K562 (cell line): ENCODE data around the gene ARHGAP35. TPM values are rescaled to one million over a fixed set of nuclear protein-coding genes. Genes with fewer than 3 reads are reported as not detected.

Experiments used
- ATAC-seq: fragments of 200-7000 bp; cut with Tn5 transposase; 3 replicates; pipeline ENCODE4 v1.9.1; 2020; ENCODE audit warnings: moderate library complexity
- BruUV-seq: library from RNA; stranded (reverse); fragments of 400-500 nt; replicated peaks from 2 replicates; lab custom pipeline; 2021; lab: Mats Ljungman, UMichigan
- CTCF ChIA-PET: fragments of 300-600 bp; formaldehyde crosslinking; extraction: SDS; loops from one replicate; lab custom pipeline; 2021; ENCODE audit warnings: low intra/inter-chr PET ratio; lab: Yijun Ruan, JAX
- POLR2A ChIA-PET: fragments of 300-600, 350-650 bp; sonication (Branson Sonifier 250); formaldehyde crosslinking; extraction: SDS; loops from one replicate; lab custom pipeline; 2021; ENCODE audit warnings: antibody characterized with exemption, inconsistent platforms; lab: Yijun Ruan, JAX
- DNase-seq, 4 experiments: peaks; one replicate each; pipeline versions ENCODE4 v3.0.0 to v3.0.0-alpha.2; 2011 to 2018; ENCODE audit warnings: low spot score in 3 of 4, mixed read lengths in 3 of 4; ENCODE audit errors: extremely low read depth in 1 of 4
- FAIRE-seq: peaks from 2 replicates; lab custom pipeline; 2011; peaks lifted over from hg19 to GRCh38; lab: Jason Lieb, UNC
- H2AFZ ChIP-seq: 2 replicates; pipeline ENCODE4 v1.6.0; 2011; ENCODE audit warnings: low read depth, low read length, control low read depth, inconsistent platforms
- H3K27ac ChIP-seq: fragments of 200-600 bp; 3 replicates; pipeline ENCODE4 v1.8.0; 2011; ENCODE audit warnings: low read depth, mild to moderate bottlenecking, control low read depth, inconsistent platforms, low read length, moderate library complexity, mixed read lengths; ENCODE audit errors: extremely low read depth
- H3K27me3 ChIP-seq, 2 experiments: fragments of 300-600 bp in 1 of 2; 2 replicates in 1 of 2; 3 replicates in 1 of 2; pipeline versions ENCODE4 v1.6.0 to v1.8.0; 2011; ENCODE audit warnings: inconsistent platforms in 2 of 2, low read length in 2 of 2, mild to moderate bottlenecking in 1 of 2, mixed read lengths in 1 of 2, moderate library complexity in 1 of 2; ENCODE audit not compliant: control insufficient read depth in 2 of 2, insufficient read depth in 2 of 2
- H3K36me3 ChIP-seq: fragments of 300-600 bp; 3 replicates; pipeline ENCODE4 v1.8.0; 2011; ENCODE audit warnings: mild to moderate bottlenecking, low read length, inconsistent platforms; ENCODE audit not compliant: control insufficient read depth, insufficient read depth
- H3K4me1 ChIP-seq, 2 experiments: fragments of 200-600 bp in 1 of 2; replicated peaks in 1 of 2; 2 replicates in 1 of 2; 3 replicates in 1 of 2; pipeline versions ENCODE4 v1.5.1 to v1.8.0; 2011; ENCODE audit warnings: inconsistent platforms in 2 of 2, low read length in 2 of 2, mild to moderate bottlenecking in 1 of 2, mixed read lengths in 1 of 2, moderate library complexity in 1 of 2; ENCODE audit not compliant: control insufficient read depth in 2 of 2, insufficient read depth in 2 of 2
- H3K4me2 ChIP-seq: 2 replicates; pipeline ENCODE4 v1.6.1; 2011; ENCODE audit warnings: low read length, control low read depth, inconsistent platforms, mixed read lengths; ENCODE audit not compliant: insufficient read depth
- H3K4me3 ChIP-seq: fragments of 200-600 bp; sonication (generic), shearing (Covaris generic); 2 replicates; pipeline ENCODE4 v1.5.1; 2016; ENCODE audit warnings: control low read depth, inconsistent platforms
- H3K79me2 ChIP-seq: fragments of 200-600 bp; 3 replicates; pipeline ENCODE4 v1.8.0; 2011; ENCODE audit warnings: low read length, inconsistent platforms; ENCODE audit not compliant: control insufficient read depth, insufficient read depth
- H3K9ac ChIP-seq, 2 experiments: 2 replicates each; pipeline versions ENCODE4 v1.6.0 to v1.6.1; 2011; ENCODE audit warnings: low read depth in 2 of 2, low read length in 2 of 2, control low read depth in 1 of 2, inconsistent platforms in 1 of 2, mild to moderate bottlenecking in 1 of 2, mixed read lengths in 1 of 2; ENCODE audit not compliant: insufficient read depth in 1 of 2
- H3K9me1 ChIP-seq: one replicate; pipeline ENCODE4 v1.6.0; 2011; ENCODE audit warnings: inconsistent platforms, mild to moderate bottlenecking, low read length, moderate library complexity; ENCODE audit not compliant: control insufficient read depth, insufficient read depth
- H3K9me3 ChIP-seq: replicated peaks from 2 replicates; pipeline ENCODE4 v1.5.1; 2011; ENCODE audit warnings: low read depth, low read length, inconsistent platforms; ENCODE audit not compliant: control insufficient read depth, insufficient read depth
- H4K20me1 ChIP-seq: replicated peaks from 2 replicates; pipeline ENCODE4 v1.6.1; 2011; ENCODE audit warnings: low read length, inconsistent platforms, mixed read lengths; ENCODE audit not compliant: control insufficient read depth, insufficient read depth
- EGR1 ChIP-seq: fragments of 450-650 bp; conservative IDR thresholded peaks from 2 replicates; pipeline ENCODE4 v1.6.1; 2017; ENCODE audit warnings: mild to moderate bottlenecking
- ELF1 ChIP-seq: fragments of 200-800 bp; sonication (Bioruptor generic); IDR thresholded peaks from 2 replicates; pipeline ENCODE4 v1.6.1; 2016; ENCODE audit warnings: missing genetic modification characterization, missing compliant biosample characterization
- EZH2 ChIP-seq: IDR thresholded peaks from 2 replicates; pipeline ENCODE4 v1.6.1; 2012; ENCODE audit warnings: low read depth, mild to moderate bottlenecking, inconsistent platforms, low read length, borderline replicate concordance
- RFX7 ChIP-seq: fragments of 250-450 bp; sonication (Bioruptor Pico); IDR thresholded peaks from 2 replicates; pipeline ENCODE4 v1.5.1; 2021; ENCODE audit warnings: mild to moderate bottlenecking
- ZNF766 ChIP-seq: fragments of 200-800 bp; sonication (Bioruptor generic); conservative IDR thresholded peaks from 2 replicates; pipeline ENCODE4 v1.6.1; 2016; ENCODE audit warnings: missing genetic modification characterization, missing compliant biosample characterization
- WGBS: fragments of 100-300 bp; shearing (Covaris generic); methylation state at CpG from one replicate; pipeline ENCODE4 v1.1.6; 2016; ENCODE audit warnings: low coverage, mixed read lengths; ENCODE audit not compliant: insufficient coverage; ENCODE audit errors: missing lambda C conversion rate; 5-methylcytosine and 5-hydroxymethylcytosine counted together
- in situ Hi-C: fragments of 300-500 bp; cut with MboI; formaldehyde crosslinking; loops from 4 replicates; pipeline ENCODE4 v1.15.0; 2018; ENCODE audit warnings: inconsistent platforms, mixed read lengths
- intact Hi-C: fragments of 100-400 bp; cut with micrococcal nuclease; formaldehyde crosslinking; loops from 2 replicates; pipeline ENCODE4 v1.14.2; 2022
- polyA plus RNA-seq, 8 experiments: library from polyadenylated mRNA; depleted of rRNA in 4 of 8; stranded (reverse) in 5 of 8; unstranded in 3 of 8; fragments of >200 nt; fragmentation: Nextera tagmentation in 2 of 8; fragmentation: Illumina TruSeq in 1 of 8; extraction: Ambion mirVana in 2 of 8; extraction: Trizol in 1 of 8; gene quantifications; 2 replicates each; pipeline versions ENCODE4 v1.2.1 to v1.2.3, GENCODE V29; 2011 to 2014; ENCODE audit warnings: inconsistent platforms in 1 of 8, missing spikeins in 1 of 8
- total RNA-seq, 7 experiments: library from RNA; depleted of rRNA in 6 of 7; stranded (reverse); fragments of >200 nt in 6 of 7; fragmentation: Illumina TruSeq in 2 of 7; extraction: Trizol in 2 of 7; gene quantifications; 2 replicates each; pipeline versions ENCODE4 v1.2.1 to v1.2.3, GENCODE V29; 2011 to 2021; ENCODE audit warnings: low replicate concordance in 1 of 7

ARHGAP35 gene
- total and polyA plus RNA-seq, 9 of the 15 experiments (the other 6 are each of a cell fraction or from before 2014, with no cell fraction given), result 0.27 to 26.4 (median 10.2) TPM

GRCh38 chr19:46849610-46850009 lies 11.2 kb upstream of the ARHGAP35 start:
- H4K20me1 ChIP-seq, result peaks cover 9% of the 10 kb centered on the region
- peak overlapping the region; percentile 92 for H3K4me3 ChIP-seq
- H2AFZ ChIP-seq, result no peak overlapping the region
- DNase-seq (peak in 1 of 4 experiments; percentile 11), FAIRE-seq (no peak)
- 29% methylated on average over 5 of the region's 5 CpGs for WGBS
- no TSS peak for BruUV-seq
- H3K9me1 ChIP-seq, result no peaks in the 10 kb centered on the region
- H3K9ac ChIP-seq, result peak overlapping the region; percentile 90 to 93; a peak in 3 of 4 replicates
- H3K27ac ChIP-seq, result peak overlapping the region; percentile 88
- peaks cover 42% of the 10 kb centered on the region for H3K79me2 ChIP-seq
- in situ Hi-C loops, result loop anchor here (5.0 to 10.0 kb wide), 3 partner anchors 143 to 395 kb away; no protein-coding TSS in a partner anchor
- ChIA-PET CTCF (interaction anchor here (0.6 kb wide), 1 partner anchor 341 kb away, joined by 3 read pairs; no protein-coding TSS in a partner anchor), POLR2A (interaction anchor here (0.6 to 2.3 kb wide), 5 partner anchors 46 to 761 kb away, joined by 3 to 11 read pairs (median 3); no protein-coding TSS in a partner anchor)
- H3K4me1 ChIP-seq, result peaks cover 18 to 33% of the 10 kb centered on the region in 2 experiments
- TF ChIP-seq RFX7 (CRISPR knock-in tag), result no peak
- TF ChIP-seq EGR1, result peak; percentile 59
- TF ChIP-seq ELF1 (tag), result 0 out of 2 replicates have a peak, but pooled peaks have one; percentile 6
- no peak for TF ChIP-seq ZNF766 (CRISPR knock-in tag)
- TF ChIP-seq EZH2, result no peak
- TF ChIP-seq, all 486 proteins: peak for 2
- no peak for ATAC-seq
- H3K27me3 ChIP-seq, result no peaks in the 10 kb centered on the region
- H3K36me3 ChIP-seq, result peaks cover 21% of the 10 kb centered on the region; the same call in 2 of the 3 replicates
- peak overlapping the region; percentile 98 for H3K4me2 ChIP-seq
- intact Hi-C loops, result loop anchor here (5.0 kb wide), 1 partner anchor 283 kb away; the partner anchor contains the start of gene SAE1
- no peaks in the 10 kb centered on the region for H3K9me3 ChIP-seq
